ENCODE data around the gene GCNT3. TPM values are rescaled to one million over a fixed set of nuclear protein-coding genes. Genes with fewer than 3 reads are reported as not detected.

GCNT3 gene
- total RNA-seq, 1 donor from 2014 or later, result not detected

GRCh38 chr15:59567324-59567723 lies 44.3 kb upstream of the GCNT3 start:
- DNase-seq (ENCODE audit: low spot score), result no peak
- H3K27me3 Mint-ChIP-seq (ENCODE audit: insufficient read depth, low read depth), result peaks cover 8% of the 10 kb centered on the region
- no peak overlapping the region for H3K9ac ChIP-seq
- H3K4me3 ChIP-seq, result no peak overlapping the region
- peaks cover 8% of the 10 kb centered on the region for H3K9me3 Mint-ChIP-seq
- H3F3A ChIP-seq (ENCODE audit: low read depth), result no peaks in the 10 kb centered on the region
- H3K27me3 ChIP-seq, result no peaks in the 10 kb centered on the region
- H3K9me3 ChIP-seq (ENCODE audit: low read depth), result no peaks in the 10 kb centered on the region
- no peaks in the 10 kb centered on the region for H3K36me3 ChIP-seq
- no peak overlapping the region for H3K27ac ChIP-seq
- H3K27ac Mint-ChIP-seq, result no peak overlapping the region
- H3K36me3 Mint-ChIP-seq, result no peaks in the 10 kb centered on the region
- H3K79me2 ChIP-seq (ENCODE audit: low read depth), result no peaks in the 10 kb centered on the region
- TF ChIP-seq EZH2phosphoT487 (IDR thresholded peaks at IDR 0.05) (no peak), EZH2 (IDR thresholded peaks at IDR 0.05) (no peak)
- TF ChIP-seq, protein P1, sequence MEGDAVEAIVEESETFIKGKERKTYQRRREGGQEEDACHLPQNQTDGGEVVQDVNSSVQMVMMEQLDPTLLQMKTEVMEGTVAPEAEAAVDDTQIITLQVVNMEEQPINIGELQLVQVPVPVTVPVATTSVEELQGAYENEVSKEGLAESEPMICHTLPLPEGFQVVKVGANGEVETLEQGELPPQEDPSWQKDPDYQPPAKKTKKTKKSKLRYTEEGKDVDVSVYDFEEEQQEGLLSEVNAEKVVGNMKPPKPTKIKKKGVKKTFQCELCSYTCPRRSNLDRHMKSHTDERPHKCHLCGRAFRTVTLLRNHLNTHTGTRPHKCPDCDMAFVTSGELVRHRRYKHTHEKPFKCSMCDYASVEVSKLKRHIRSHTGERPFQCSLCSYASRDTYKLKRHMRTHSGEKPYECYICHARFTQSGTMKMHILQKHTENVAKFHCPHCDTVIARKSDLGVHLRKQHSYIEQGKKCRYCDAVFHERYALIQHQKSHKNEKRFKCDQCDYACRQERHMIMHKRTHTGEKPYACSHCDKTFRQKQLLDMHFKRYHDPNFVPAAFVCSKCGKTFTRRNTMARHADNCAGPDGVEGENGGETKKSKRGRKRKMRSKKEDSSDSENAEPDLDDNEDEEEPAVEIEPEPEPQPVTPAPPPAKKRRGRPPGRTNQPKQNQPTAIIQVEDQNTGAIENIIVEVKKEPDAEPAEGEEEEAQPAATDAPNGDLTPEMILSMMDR (IDR thresholded peaks at IDR 0.05), result no peak
- no peaks in the 10 kb centered on the region for H3K4me1 Mint-ChIP-seq
- H2AFZ ChIP-seq (replicated peaks), result no peak overlapping the region
- no peaks in the 10 kb centered on the region for H3K4me1 ChIP-seq
- no peaks in the 10 kb centered on the region for H4K20me1 ChIP-seq (ENCODE audit: low read depth)
- no peak overlapping the region for H3K4me3 Mint-ChIP-seq
- no peak overlapping the region for H3K4me2 ChIP-seq

- Histone ChIP-seq H3F3A (ENCODE audit: low read depth) (no peaks in the 10 kb centered on the region), H3K9ac (no peak overlapping the region), H3K79me2 (ENCODE audit: low read depth) (no peaks in the 10 kb centered on the region), H3K4me1 (no peaks in the 10 kb centered on the region), H2AFZ (replicated peaks) (no peak overlapping the region), H3K4me3 (no peak overlapping the region), H3K4me2 (no peak overlapping the region), H3K36me3 (no peaks in the 10 kb centered on the region), H3K9me3 (ENCODE audit: low read depth) (no peaks in the 10 kb centered on the region), H3K27ac (no peak overlapping the region), H4K20me1 (ENCODE audit: low read depth) (no peaks in the 10 kb centered on the region), H3K27me3 (no peaks in the 10 kb centered on the region)
- Mint-ChIP-seq H3K4me3 (no peak overlapping the region), H3K27me3 (ENCODE audit: insufficient read depth, low read depth) (no peaks in the 10 kb centered on the region), H3K9me3 (peaks cover 3% of the 10 kb centered on the region), H3K27ac (no peak overlapping the region), H3K4me1 (no peaks in the 10 kb centered on the region), H3K36me3 (no peaks in the 10 kb centered on the region)
- TF ChIP-seq, protein P1 (IDR thresholded peaks at IDR 0.05), result no peak
- TF ChIP-seq EZH2 (IDR thresholded peaks at IDR 0.05), result no peak
- no peak for TF ChIP-seq EZH2phosphoT487 (IDR thresholded peaks at IDR 0.05)
- DNase-seq (ENCODE audit: low spot score), result no peak
Measured at GRCh38 chr15:59569477-59569876, 42.1 kb upstream of the GCNT3 start.

DNA sequence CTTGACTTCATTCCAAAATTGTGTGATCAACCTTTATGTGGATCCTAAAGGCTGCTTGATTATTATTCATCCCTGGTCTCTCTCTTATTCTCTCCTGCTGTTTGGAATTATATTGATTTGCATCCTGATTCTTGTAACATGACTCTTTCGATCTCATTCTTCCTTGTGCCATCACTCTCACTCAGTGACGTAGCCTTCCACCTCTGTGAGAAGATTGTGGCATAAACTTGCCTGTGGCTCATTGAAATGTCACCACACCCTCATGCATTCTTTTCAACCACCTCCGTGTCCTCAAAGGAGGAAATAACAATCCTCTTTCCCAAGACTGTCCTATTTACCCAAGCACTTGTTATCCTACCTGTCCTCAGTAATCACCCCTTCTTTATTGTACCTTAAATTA lies 41.3 kb upstream of the GCNT3 start:
- H3K27me3 Mint-ChIP-seq (ENCODE audit: insufficient read depth, low read depth), result no peaks in the 10 kb centered on the region
- no peak overlapping the region for H3K4me2 ChIP-seq
- peaks cover 2% of the 10 kb centered on the region for H3K9me3 Mint-ChIP-seq
- no peaks in the 10 kb centered on the region for H3K36me3 Mint-ChIP-seq
- peaks cover 5% of the 10 kb centered on the region for H3K4me1 ChIP-seq
- no peak overlapping the region for H3K4me3 Mint-ChIP-seq
- H3K79me2 ChIP-seq (ENCODE audit: low read depth), result no peaks in the 10 kb centered on the region
- H2AFZ ChIP-seq (replicated peaks), result no peak overlapping the region
- H3K27me3 ChIP-seq, result no peaks in the 10 kb centered on the region
- H3K27ac ChIP-seq, result no peak overlapping the region
- H3K9me3 ChIP-seq (ENCODE audit: low read depth), result no peaks in the 10 kb centered on the region
- no peak for DNase-seq (ENCODE audit: low spot score)
- H3F3A ChIP-seq (ENCODE audit: low read depth), result no peaks in the 10 kb centered on the region
- H3K9ac ChIP-seq, result no peak overlapping the region
- H3K36me3 ChIP-seq, result no peaks in the 10 kb centered on the region
- TF ChIP-seq EZH2 (IDR thresholded peaks at IDR 0.05) (no peak), EZH2phosphoT487 (IDR thresholded peaks at IDR 0.05) (no peak)
- TF ChIP-seq, protein P1 (IDR thresholded peaks at IDR 0.05), result no peak
- no peaks in the 10 kb centered on the region for H4K20me1 ChIP-seq (ENCODE audit: low read depth)
- H3K27ac Mint-ChIP-seq, result no peak overlapping the region
- no peaks in the 10 kb centered on the region for H3K4me1 Mint-ChIP-seq
- no peak overlapping the region for H3K4me3 ChIP-seq
